ENCODE results near the gene H2AZ2.

Gene H2AZ2

DNA sequence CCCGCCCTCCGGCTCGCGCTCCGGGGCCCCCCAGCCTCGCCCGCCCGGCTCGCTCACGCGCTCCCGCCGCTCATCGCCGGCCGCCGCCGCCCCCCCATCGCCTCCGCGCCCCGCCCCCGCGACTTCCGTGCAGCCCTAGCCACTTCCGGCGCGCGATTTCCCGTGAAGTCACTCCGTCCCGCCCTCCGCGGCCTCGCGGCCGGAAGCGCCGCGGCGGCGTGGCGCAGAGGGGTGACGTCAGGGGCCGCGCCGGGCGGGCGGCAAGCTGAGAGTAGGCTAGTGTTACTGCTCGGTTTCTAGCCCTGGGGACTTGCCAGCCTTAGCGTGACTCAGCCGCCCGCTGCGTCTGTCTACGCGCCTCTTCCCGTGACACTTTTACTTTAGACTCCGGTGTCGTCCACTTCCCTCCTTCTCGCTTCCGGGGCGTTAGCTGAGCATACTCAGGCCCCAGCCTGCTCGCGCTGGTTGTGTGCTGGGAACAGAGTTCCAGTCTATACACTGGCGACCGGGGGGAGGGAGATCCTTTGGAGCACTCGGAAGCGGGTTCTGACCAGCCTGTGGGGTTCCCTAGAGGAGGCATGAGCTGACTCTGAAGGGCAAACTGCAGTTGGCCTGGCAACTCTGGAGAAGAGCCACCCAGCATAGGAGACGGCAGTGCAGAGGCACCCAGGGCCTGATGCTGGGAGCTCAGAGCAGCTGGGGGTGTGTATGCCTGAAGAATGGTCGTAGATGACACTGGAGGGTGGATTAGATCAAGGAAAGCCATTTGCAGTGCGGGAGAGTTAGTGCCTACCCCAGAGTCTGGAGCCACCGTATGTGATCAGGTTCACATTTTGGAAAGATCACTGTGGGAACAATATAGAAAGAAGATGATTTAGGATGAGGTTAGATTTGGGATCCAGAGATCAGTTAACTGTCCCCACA is 37.8 kb upstream of the H2AZ2 start, which contains the start of gene PURB (continued):
- TF ChIP-seq ZNF8 (CRISPR knock-in tag; IDR thresholded peaks at IDR 0.05) (no peak), ZNF70 (CRISPR knock-in tag; IDR thresholded peaks at IDR 0.05) (no peak), PPARA (CRISPR knock-in tag; IDR thresholded peaks at IDR 0.05; ENCODE audit: borderline replicate concordance) (no peak), SNAI2 (CRISPR knock-in tag; IDR thresholded peaks at IDR 0.05) (peak; percentile 32; the same call in 1 of the 2 replicates), ZNF565 (CRISPR knock-in tag; conservative IDR thresholded peaks at IDR 0.05; ENCODE audit: low read depth) (no peak), ZFP3 (CRISPR knock-in tag; IDR thresholded peaks at IDR 0.05) (0 out of 2 replicates have a peak, but pooled peaks have one; percentile 21), ZC3H10 (CRISPR knock-in tag; IDR thresholded peaks at IDR 0.05) (no peak), CSDC2 (CRISPR knock-in tag; IDR thresholded peaks at IDR 0.05) (0 out of 2 replicates have a peak, but pooled peaks have one; percentile 58), RARB (CRISPR knock-in tag; IDR thresholded peaks at IDR 0.05) (no peak), ISL1 (CRISPR knock-in tag; IDR thresholded peaks at IDR 0.05) (no peak), ESRRG (CRISPR knock-in tag; IDR thresholded peaks at IDR 0.05) (no peak), TOX (CRISPR knock-in tag; IDR thresholded peaks at IDR 0.05; ENCODE audit: borderline replicate concordance) (no peak)
- TF ChIP-seq, protein P1, sequence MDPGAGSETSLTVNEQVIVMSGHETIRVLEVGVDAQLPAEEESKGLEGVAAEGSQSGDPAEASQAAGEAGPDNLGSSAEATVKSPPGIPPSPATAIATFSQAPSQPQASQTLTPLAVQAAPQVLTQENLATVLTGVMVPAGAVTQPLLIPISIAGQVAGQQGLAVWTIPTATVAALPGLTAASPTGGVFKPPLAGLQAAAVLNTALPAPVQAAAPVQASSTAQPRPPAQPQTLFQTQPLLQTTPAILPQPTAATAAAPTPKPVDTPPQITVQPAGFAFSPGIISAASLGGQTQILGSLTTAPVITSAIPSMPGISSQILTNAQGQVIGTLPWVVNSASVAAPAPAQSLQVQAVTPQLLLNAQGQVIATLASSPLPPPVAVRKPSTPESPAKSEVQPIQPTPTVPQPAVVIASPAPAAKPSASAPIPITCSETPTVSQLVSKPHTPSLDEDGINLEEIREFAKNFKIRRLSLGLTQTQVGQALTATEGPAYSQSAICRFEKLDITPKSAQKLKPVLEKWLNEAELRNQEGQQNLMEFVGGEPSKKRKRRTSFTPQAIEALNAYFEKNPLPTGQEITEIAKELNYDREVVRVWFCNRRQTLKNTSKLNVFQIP (CRISPR knock-in tag; IDR thresholded peaks at IDR 0.05; ENCODE audit: borderline replicate concordance, low read depth): no peak
- TF ChIP-seq, protein P2, sequence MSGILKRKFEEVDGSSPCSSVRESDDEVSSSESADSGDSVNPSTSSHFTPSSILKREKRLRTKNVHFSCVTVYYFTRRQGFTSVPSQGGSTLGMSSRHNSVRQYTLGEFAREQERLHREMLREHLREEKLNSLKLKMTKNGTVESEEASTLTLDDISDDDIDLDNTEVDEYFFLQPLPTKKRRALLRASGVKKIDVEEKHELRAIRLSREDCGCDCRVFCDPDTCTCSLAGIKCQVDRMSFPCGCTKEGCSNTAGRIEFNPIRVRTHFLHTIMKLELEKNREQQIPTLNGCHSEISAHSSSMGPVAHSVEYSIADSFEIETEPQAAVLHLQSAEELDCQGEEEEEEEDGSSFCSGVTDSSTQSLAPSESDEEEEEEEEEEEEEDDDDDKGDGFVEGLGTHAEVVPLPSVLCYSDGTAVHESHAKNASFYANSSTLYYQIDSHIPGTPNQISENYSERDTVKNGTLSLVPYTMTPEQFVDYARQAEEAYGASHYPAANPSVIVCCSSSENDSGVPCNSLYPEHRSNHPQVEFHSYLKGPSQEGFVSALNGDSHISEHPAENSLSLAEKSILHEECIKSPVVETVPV (CRISPR knock-in tag; IDR thresholded peaks at IDR 0.05): no peak

DNA sequence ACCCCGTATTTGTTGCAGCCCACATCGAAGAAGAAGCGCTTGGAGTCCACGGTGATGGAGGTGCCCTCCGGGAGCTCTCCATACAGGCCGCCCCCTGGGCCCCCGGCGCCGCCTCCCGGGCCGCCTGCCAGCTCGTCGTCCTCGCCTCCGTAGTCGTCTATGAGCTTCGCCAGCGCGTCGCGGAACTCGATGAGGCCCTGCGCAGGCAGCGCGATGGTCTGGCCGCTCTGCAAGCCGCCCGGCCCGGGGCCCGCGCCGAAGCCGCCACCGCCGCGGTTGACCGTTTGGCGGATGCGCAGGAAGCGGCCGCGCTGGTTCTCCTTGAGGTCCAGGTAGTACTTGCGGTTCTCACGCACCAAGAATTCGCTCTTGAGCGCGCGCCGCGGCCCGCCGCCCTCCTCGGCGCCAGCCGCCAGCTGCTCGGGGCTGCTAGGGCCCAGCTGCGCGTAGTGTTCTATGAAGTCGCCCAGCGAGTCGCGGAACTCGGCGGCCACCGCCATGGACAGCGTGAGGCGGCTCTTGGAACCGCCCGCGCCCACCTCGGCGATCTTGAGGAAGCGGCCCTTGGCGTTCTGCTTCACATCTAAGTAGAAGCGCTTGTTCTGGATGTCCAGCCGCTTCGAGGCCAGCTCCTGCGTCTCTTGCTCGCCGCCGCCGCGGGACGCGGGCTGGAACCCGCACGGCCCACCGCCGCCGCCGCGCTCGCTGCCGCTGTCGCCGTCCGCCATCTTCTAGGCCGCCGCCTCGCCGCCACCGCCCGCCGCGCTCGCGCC is 36.9 kb upstream of the H2AZ2 start:
- ATAC-seq: peak; percentile 20
- TF ChIP-seq GLIS3 (CRISPR knock-in tag; IDR thresholded peaks at IDR 0.05) (no peak), ESRRG (CRISPR knock-in tag; IDR thresholded peaks at IDR 0.05) (no peak), ZNF8 (CRISPR knock-in tag; IDR thresholded peaks at IDR 0.05) (no peak)
- TF ChIP-seq, protein P2 (CRISPR knock-in tag; IDR thresholded peaks at IDR 0.05): no peak
- TF ChIP-seq, protein P3, sequence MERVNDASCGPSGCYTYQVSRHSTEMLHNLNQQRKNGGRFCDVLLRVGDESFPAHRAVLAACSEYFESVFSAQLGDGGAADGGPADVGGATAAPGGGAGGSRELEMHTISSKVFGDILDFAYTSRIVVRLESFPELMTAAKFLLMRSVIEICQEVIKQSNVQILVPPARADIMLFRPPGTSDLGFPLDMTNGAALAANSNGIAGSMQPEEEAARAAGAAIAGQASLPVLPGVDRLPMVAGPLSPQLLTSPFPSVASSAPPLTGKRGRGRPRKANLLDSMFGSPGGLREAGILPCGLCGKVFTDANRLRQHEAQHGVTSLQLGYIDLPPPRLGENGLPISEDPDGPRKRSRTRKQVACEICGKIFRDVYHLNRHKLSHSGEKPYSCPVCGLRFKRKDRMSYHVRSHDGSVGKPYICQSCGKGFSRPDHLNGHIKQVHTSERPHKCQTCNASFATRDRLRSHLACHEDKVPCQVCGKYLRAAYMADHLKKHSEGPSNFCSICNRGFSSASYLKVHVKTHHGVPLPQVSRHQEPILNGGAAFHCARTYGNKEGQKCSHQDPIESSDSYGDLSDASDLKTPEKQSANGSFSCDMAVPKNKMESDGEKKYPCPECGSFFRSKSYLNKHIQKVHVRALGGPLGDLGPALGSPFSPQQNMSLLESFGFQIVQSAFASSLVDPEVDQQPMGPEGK (CRISPR knock-in tag; IDR thresholded peaks at IDR 0.05; ENCODE audit: borderline replicate concordance): 0 out of 2 replicates have a peak, but pooled peaks have one; percentile 14
- TF ChIP-seq, protein P4, sequence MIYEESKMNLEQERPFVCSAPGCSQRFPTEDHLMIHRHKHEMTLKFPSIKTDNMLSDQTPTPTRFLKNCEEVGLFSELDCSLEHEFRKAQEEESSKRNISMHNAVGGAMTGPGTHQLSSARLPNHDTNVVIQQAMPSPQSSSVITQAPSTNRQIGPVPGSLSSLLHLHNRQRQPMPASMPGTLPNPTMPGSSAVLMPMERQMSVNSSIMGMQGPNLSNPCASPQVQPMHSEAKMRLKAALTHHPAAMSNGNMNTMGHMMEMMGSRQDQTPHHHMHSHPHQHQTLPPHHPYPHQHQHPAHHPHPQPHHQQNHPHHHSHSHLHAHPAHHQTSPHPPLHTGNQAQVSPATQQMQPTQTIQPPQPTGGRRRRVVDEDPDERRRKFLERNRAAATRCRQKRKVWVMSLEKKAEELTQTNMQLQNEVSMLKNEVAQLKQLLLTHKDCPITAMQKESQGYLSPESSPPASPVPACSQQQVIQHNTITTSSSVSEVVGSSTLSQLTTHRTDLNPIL (CRISPR knock-in tag; IDR thresholded peaks at IDR 0.05; ENCODE audit: low read depth): no peak

DNA sequence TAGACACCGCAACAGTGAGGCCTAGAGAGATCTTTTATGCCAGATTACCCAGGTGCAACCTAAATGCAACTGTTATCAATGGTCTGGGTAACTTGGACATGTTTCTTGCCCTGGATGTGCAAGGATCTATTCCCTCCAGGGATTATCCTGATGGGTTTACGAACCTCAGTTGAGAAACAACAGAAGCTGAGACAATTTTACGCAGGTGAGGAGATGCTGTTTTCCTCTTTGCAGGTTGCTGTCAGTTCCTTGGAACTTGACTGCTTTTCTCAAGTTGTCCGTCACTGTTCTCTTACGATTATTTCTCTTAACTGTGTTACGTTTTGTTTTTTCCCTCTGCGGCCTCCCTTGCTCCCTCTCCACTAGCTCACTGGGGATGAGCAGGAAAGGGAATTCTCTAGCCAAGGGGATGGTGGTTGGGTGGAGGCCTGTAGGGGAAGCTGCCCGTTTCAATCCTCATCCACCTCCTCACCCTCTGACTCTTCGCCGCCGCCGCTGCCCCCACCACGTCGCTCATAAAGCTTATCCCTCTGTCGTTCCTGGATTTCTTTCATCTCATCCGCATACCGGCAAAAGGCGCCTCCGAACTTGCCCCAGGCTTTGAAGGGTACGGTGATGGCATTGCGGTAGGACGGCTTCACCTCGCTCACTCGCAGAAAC is 36.2 kb upstream of the H2AZ2 start:
- ATAC-seq: no peak
- TF ChIP-seq, protein P3 (CRISPR knock-in tag; IDR thresholded peaks at IDR 0.05; ENCODE audit: borderline replicate concordance): no peak
